ENCODE data around the gene ARHGDIG. TPM values are rescaled to one million over a fixed set of nuclear protein-coding genes. Genes with fewer than 3 reads are reported as not detected.

Gene ARHGDIG
- total and polyA plus RNA-seq, 4 experiments from 2014 or later = 0.96 TPM; not detected in 3

Other genes starting within 250 kb of the ARHGDIG start
- 10 to 100 TPM; 19.9 to 21.7 TPM for gene POLR3K, start 227.0 kb upstream of the ARHGDIG start, total RNA-seq
- gene POLR3K, start 227.0 kb upstream of the ARHGDIG start, polyA plus RNA-seq = 10 to 100 TPM; 41.5 to 43.1 TPM
- gene SNRNP25, start 226.8 kb upstream of the ARHGDIG start, total RNA-seq = 10 to 100 TPM in 1 of 2 experiments, 1 to 10 TPM in 1; 10.0 to 10.2 TPM
- 10 to 100 TPM; 12.5 to 20.1 TPM for gene SNRNP25, start 226.8 kb upstream of the ARHGDIG start, polyA plus RNA-seq
- not detected for gene RHBDF1, start 208.0 kb upstream of the ARHGDIG start, total RNA-seq
- not detected for gene RHBDF1, start 208.0 kb upstream of the ARHGDIG start, polyA plus RNA-seq
- gene MPG, start 202.4 kb upstream of the ARHGDIG start, total RNA-seq = 10 to 100 TPM; 30.7 TPM
- 10 to 100 TPM; 58.1 to 82.6 TPM for gene MPG, start 202.4 kb upstream of the ARHGDIG start, polyA plus RNA-seq
- 10 to 100 TPM; 38.6 to 40.5 TPM for gene NPRL3, start 141.9 kb upstream of the ARHGDIG start, total RNA-seq
- gene NPRL3, start 141.9 kb upstream of the ARHGDIG start, polyA plus RNA-seq = 10 to 100 TPM in 1 of 2 donors, 1 to 10 TPM in 1; 9.0 to 15.2 TPM
- not detected for gene HBZ, start 127.9 kb upstream of the ARHGDIG start, total RNA-seq
- not detected for gene HBZ, start 127.9 kb upstream of the ARHGDIG start, polyA plus RNA-seq
- not detected for gene HBM, start 114.6 kb upstream of the ARHGDIG start, total RNA-seq
- gene HBM, start 114.6 kb upstream of the ARHGDIG start, polyA plus RNA-seq = not detected
- under 1 TPM in 1 of 2 experiments, not detected in 1; 0.75 TPM for gene HBA2, start 107.7 kb upstream of the ARHGDIG start, total RNA-seq
- gene HBA2, start 107.7 kb upstream of the ARHGDIG start, polyA plus RNA-seq = 1 to 10 TPM in 1 of 2 donors, under 1 TPM in 1; 0.83 to 1.1 TPM
- gene HBA1, start 103.9 kb upstream of the ARHGDIG start, total RNA-seq = under 1 TPM in 1 of 2 experiments, not detected in 1; 0.76 TPM
- not detected for gene HBA1, start 103.9 kb upstream of the ARHGDIG start, polyA plus RNA-seq
- not detected for gene HBQ1, start 100.1 kb upstream of the ARHGDIG start, total RNA-seq
- not detected for gene HBQ1, start 100.1 kb upstream of the ARHGDIG start, polyA plus RNA-seq
- gene LUC7L, start 51.1 kb upstream of the ARHGDIG start, total RNA-seq = 100 to 1,000 TPM; 147 to 157 TPM
- 10 to 100 TPM in 1 of 2 donors, 1 to 10 TPM in 1; 5.1 to 12.9 TPM for gene LUC7L, start 51.1 kb upstream of the ARHGDIG start, polyA plus RNA-seq
- gene FAM234A, start 45.8 kb upstream of the ARHGDIG start, total RNA-seq = 10 to 100 TPM; 34.8 to 41.1 TPM
- 10 to 100 TPM; 18.2 to 35.1 TPM for gene FAM234A, start 45.8 kb upstream of the ARHGDIG start, polyA plus RNA-seq
- under 1 TPM in 1 of 2 experiments, not detected in 1; 0.44 TPM for gene RGS11, start 4.6 kb upstream of the ARHGDIG start, total RNA-seq
- gene RGS11, start 4.6 kb upstream of the ARHGDIG start, polyA plus RNA-seq = not detected
- gene PDIA2, start 2.6 kb downstream of the ARHGDIG start, total RNA-seq = not detected
- gene PDIA2, start 2.6 kb downstream of the ARHGDIG start, polyA plus RNA-seq = not detected
- 10 to 100 TPM; 40.3 to 43.0 TPM for gene AXIN1, start 72.1 kb downstream of the ARHGDIG start, total RNA-seq
- 1 to 10 TPM in 1 of 2 donors, under 1 TPM in 1; 0.67 to 6.0 TPM for gene AXIN1, start 72.1 kb downstream of the ARHGDIG start, polyA plus RNA-seq
- gene MRPL28, start 89.9 kb downstream of the ARHGDIG start, total RNA-seq = 10 to 100 TPM; 27.9 to 29.2 TPM
- 10 to 100 TPM; 58.6 to 59.2 TPM for gene MRPL28, start 89.9 kb downstream of the ARHGDIG start, polyA plus RNA-seq
- gene PGAP6, start 101.4 kb downstream of the ARHGDIG start, total RNA-seq = 10 to 100 TPM; 72.2 to 73.5 TPM
- gene PGAP6, start 101.4 kb downstream of the ARHGDIG start, polyA plus RNA-seq = 10 to 100 TPM; 22.7 to 40.5 TPM
- gene NME4, start 116.6 kb downstream of the ARHGDIG start, total RNA-seq = 10 to 100 TPM; 34.9 to 35.4 TPM
- gene NME4, start 116.6 kb downstream of the ARHGDIG start, polyA plus RNA-seq = 10 to 100 TPM; 54.4 to 61.7 TPM
- gene DECR2, start 121.3 kb downstream of the ARHGDIG start, total RNA-seq = 1 to 10 TPM; 5.1 to 7.3 TPM
- 1 to 10 TPM; 3.4 to 4.1 TPM for gene DECR2, start 121.3 kb downstream of the ARHGDIG start, polyA plus RNA-seq
- 10 to 100 TPM; 41.8 to 42.6 TPM for gene RAB11FIP3, start 145.1 kb downstream of the ARHGDIG start, total RNA-seq
- 1 to 10 TPM in 1 of 2 donors, under 1 TPM in 1; 0.15 to 4.6 TPM for gene RAB11FIP3, start 145.1 kb downstream of the ARHGDIG start, polyA plus RNA-seq
- gene CAPN15, start 247.1 kb downstream of the ARHGDIG start, total RNA-seq = 10 to 100 TPM; 74.0 to 77.4 TPM
- 10 to 100 TPM in 1 of 2 donors, 1 to 10 TPM in 1; 5.3 to 14.1 TPM for gene CAPN15, start 247.1 kb downstream of the ARHGDIG start, polyA plus RNA-seq

All from CD4-positive, alpha-beta memory T cell (primary cell).